Activated CD4-positive, alpha-beta T cell treated with anti-CD3 and anti-CD28 coated beads, Interleukin-2, amount 50 U/mL, for 48 hours (primary cell): ENCODE measurements around the gene TERT.

Experiments
- DNase-seq, 2 experiments: peaks; one replicate each; pipeline ENCODE4 v3.0.0-alpha.2; 2020

TERT gene

GRCh38 chr5:1318659-1319251, 23.9 kb upstream of the TERT start:
- DNase-seq: no peak

- no peak for DNase-seq
Observed at GRCh38 chr5:1317921-1318565, 23.2 kb upstream of the TERT start.

GRCh38 chr5:1316588-1317340, 21.9 kb upstream of the TERT start:
- no peak for DNase-seq

- peak; percentile 43 to 56 for DNase-seq
Observed at GRCh38 chr5:1315709-1316587, 21.1 kb upstream of the TERT start.

DNA sequence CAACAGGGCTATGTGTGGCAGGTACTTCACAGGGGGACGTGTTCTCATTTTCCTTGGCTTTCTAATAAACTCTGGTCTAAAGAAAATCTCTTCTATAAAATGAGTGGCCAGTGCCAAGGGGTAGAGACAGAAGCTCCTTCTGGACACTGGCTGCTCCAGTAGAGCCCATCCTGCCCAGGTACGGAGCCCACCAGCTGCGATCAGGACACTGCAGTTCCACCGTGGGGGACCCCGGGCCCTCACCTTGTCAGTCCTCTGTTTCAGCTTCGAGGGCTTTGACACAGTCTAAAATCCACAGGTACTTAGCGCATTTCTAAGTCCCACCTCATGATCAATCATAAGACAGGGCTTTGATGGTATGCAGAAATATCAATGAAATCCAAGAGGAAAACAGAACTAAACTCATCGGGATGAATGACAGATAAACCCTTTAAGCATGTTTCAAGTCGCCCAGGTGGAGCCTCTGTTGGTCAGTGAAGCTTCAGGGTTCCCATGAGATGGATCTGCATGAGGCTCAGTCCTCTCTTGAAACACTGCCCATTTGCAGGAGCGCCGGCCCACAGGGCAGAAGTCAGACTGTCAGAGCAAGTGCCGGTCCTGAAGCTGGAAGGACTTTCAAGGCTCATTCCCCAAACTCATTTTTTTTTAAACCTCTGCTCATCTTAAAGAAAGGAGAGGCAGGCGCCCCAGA, 20.3 kb upstream of the TERT start:
- DNase-seq: no peak

- DNase-seq: no peak
Observed at GRCh38 chr5:1314564-1314982, 19.7 kb upstream of the TERT start.

DNA sequence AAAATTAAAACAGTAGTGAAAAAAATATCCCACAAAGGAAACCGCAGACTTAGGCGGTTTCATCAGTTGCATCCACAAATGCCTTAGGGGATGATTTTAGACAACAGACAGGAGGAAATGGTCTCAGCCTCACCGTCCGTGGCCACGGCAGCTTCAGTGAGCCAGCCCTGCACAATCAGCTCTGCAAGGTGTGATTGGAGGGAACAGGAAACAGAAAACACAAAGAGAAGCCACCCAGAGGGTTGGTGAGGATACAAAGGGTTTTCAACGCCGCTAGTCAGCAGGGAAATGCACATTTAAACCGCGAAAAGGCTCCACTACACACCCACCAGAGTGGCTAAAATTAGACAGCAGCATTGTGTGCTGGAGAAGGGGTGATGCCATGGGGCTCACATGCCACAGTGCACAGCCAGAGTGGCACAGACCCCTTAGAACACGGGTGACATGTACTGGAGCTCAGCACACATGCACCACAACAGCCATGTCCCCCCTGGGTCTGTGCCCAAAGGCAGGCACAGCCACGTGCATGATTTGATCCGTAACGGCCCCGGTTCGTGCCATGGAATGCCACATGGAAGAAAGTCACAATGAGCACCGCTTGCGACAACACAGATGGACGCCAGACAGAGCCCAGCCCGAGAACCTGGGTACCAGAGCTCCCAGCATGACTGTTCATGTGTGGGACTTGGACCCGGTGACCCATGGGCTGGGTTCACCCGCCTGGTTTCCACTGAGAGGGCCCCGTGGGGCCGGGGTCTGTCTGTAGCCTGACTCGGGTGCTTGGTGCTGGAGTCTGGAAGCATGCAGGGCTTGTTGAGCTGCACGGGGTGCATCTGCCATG, 18.3 kb upstream of the TERT start:
- DNase-seq: peak; percentile 19 to 36

- no peak for DNase-seq
Observed at GRCh38 chr5:1312206-1312605, 17.3 kb upstream of the TERT start.

DNA sequence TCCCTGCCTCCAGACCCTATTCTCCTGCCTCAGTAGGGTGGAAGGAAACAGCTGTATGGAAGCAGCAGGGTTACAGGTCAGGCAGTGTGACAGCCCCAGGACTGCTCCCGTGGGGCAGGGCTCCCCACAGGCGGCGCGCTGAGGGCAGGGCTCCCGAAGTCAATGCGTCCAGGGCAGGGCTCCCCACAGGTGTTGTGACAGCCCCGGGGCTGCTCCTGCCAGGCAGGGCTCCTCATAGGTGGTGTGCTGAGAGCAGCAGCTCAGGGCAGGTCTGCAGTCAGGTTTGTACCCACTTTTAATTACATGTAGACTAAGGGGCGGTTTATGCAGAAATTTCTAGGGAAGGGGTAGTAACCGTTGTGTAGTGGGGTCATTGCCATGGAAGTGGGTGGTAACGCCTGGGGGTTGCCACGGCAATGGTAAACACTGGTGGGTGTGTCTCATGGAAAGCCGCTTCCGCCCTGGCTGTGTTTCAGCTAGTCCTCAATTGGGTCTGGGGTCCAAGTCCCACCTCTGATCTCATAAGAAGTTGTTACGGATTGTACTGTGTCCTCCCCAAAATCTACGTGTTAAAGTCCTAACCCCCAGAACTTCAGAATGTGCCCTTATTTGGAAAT, 16.7 kb upstream of the TERT start:
- no peak for DNase-seq

DNA sequence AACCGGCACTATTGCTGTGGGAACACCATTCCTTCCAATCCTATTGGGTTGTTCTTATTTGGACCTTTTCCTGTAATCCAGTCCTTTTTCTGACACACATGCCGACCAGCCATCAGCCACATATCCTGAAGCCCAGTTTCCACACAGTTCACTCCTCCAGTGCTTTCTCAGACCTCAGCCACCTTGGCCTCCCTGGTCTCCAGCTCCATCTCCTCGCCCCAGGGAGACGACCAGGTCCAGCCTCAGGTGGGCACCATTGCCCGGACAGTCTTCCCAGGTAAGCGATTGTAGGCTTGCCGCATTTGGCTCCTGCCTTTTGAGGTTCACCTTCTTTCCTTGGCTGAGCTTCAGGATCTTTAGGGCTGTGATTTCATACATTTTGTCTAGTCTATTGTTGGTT, 15.2 kb upstream of the TERT start:
- DNase-seq: no peak

DNA sequence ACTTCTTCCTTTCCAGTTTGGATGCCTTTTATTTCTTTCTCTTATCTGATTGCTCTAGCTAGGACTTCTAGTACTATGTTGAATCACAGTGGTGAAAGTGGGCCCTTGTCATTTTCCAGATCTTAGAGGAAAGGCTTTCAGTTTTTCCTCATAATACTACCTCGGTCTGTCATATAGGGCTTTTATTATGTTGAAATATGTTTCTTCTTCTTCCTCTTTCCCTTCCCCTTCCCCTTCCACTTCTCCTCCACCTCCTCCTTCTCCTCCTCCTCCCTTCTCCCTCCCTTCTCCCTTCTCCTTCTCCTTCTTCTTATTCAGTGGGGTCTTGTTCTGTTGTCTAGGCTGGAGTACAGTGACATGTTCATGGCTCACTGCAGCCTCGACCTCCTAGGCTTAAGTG, 9.2 kb upstream of the TERT start:
- no peak for DNase-seq

- no peak for DNase-seq
Observed at GRCh38 chr5:1302258-1302657, 7.4 kb upstream of the TERT start.

DNA sequence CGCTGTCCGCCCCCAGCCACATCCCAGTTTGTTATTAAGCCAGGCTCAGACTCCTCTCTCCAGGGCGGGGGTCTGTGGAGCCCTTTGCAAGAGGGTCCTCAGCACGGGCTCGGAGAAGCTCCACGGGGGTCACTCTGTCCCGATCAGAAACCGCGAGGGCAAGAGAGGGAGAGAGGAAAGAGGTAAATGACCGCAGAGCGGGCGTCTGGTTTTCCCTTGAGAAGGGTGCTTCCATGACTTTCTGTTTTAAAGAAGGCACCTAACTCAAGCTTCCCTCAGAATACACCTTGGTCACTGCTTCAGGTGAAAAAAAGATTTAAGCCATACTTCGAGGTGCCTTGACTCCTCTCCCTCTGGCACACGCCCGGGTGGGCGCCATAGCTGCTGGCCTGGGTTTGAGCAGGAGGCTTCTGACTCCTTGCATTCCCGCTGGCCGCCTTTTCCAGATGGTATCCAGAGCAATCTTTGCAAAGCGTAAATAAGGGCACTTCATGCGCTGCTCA, 5.8 kb upstream of the TERT start:
- no peak for DNase-seq

- DNase-seq: no peak
Observed at GRCh38 chr5:1299961-1300360, 5.1 kb upstream of the TERT start.

DNA sequence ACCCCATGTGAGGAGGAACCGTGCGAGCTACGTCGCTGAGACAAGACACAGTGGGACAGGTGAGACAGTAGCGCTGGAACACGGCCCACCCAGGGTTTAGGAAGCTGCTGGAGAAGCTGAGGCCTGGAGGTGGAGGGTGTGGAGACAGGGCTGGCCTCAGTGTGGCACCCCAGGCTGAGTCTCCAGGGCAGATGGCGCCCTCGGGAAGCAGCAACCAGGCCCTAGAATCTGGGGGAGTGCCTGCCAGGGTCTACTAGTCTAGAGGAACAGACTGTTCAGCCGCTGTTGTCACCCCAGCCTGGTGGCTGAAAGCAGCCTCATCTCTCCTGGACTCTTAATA, 4.6 kb upstream of the TERT start:
- no peak for DNase-seq

GRCh38 chr5:1298723-1299510, 4.0 kb upstream of the TERT start:
- no peak for DNase-seq

- no peak for DNase-seq
Observed at GRCh38 chr5:1298067-1298551, 3.2 kb upstream of the TERT start.

DNA sequence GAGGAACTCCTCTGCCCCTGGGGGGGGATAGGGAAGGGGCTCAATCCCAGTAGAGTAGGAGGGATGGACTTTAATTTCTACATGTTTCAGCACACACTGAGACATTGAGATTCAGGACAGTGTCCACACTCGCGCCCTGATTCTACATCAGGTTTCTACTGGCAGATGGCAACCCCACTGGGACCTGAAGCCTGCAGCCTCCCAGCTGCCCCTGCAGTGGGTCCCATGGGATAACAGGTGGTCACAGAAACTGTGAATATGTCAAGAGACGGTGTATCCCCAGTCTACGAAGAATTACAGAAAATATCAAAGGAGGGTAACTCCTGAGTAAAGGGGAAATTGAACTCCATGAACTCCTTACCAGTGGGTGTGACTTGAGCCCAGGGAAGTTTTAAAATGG, 2.4 kb upstream of the TERT start:
- no peak for DNase-seq

- no peak for DNase-seq
Observed at GRCh38 chr5:1295650-1296037, 776 bp upstream of the TERT start.

GRCh38 chr5:1294206-1294834, 548 bp downstream of the TERT start:
- DNase-seq: peak in 1 of 2 experiments; percentile 28
